Fibroblast of mammary gland (primary cell): ENCODE results near the gene KBTBD8.

Experiments
- DNase-seq: peaks from one replicate; pipeline ENCODE4 v3.0.0-alpha.2; 2010; ENCODE audit warnings: low read depth
- H3K4me3 ChIP-seq: 2 replicates; pipeline ENCODE4 v1.5.1; 2011; ENCODE audit warnings: low read depth, mild to moderate bottlenecking, low read length, moderate library complexity; ENCODE audit not compliant: control insufficient read depth
- CTCF ChIP-seq: conservative IDR thresholded peaks from 2 replicates; pipeline ENCODE4 v1.5.1; 2011; ENCODE audit warnings: low read depth, low read length, inconsistent platforms; ENCODE audit not compliant: control insufficient read depth, insufficient read depth

Gene KBTBD8

GRCh38 chr3:67005974-67006373 lies 7.9 kb downstream of the KBTBD8 start:
- no peak for TF ChIP-seq CTCF
- no peak overlapping the region for H3K4me3 ChIP-seq
- DNase-seq: no peak

- TF ChIP-seq CTCF: no peak
- H3K4me3 ChIP-seq: no peak overlapping the region
Measured at GRCh38 chr3:67006460-67006859, 8.4 kb downstream of the KBTBD8 start.

GRCh38 chr3:67008388-67008787 lies 10.3 kb downstream of the KBTBD8 start:
- no peak for TF ChIP-seq CTCF
- H3K4me3 ChIP-seq: no peak overlapping the region
- no peak for DNase-seq

More at GRCh38 chr3:67006460-67006859, 8.4 kb downstream of the KBTBD8 start:
- no peak for DNase-seq

- no peak overlapping the region for H3K4me3 ChIP-seq
- TF ChIP-seq CTCF: no peak
- DNase-seq: no peak
Measured at GRCh38 chr3:67009716-67010115, 11.6 kb downstream of the KBTBD8 start.

GRCh38 chr3:67011414-67012131 lies 13.5 kb downstream of the KBTBD8 start:
- no peak for DNase-seq
- no peak overlapping the region for H3K4me3 ChIP-seq
- no peak for TF ChIP-seq CTCF

GRCh38 chr3:67012564-67012963 lies 14.5 kb downstream of the KBTBD8 start:
- no peak for DNase-seq
- H3K4me3 ChIP-seq: no peak overlapping the region
- TF ChIP-seq CTCF: no peak
